Fibroblast of the aortic adventitia (primary cell): ENCODE measurements around the gene IQSEC1. TPM values are rescaled to one million over a fixed set of nuclear protein-coding genes. Genes with fewer than 3 reads are reported as not detected.

Experiments
- DNase-seq: peaks from one replicate; pipeline ENCODE4 v3.0.0-alpha.2; 2010; ENCODE audit warnings: low read depth
- H3K4me3 ChIP-seq: 2 replicates; pipeline ENCODE4 v1.5.1; 2011; ENCODE audit warnings: low read depth, mild to moderate bottlenecking, control low read depth, low read length, moderate library complexity
- total RNA-seq: library from RNA; depleted of rRNA; stranded (reverse); fragments of >200 nt; gene quantifications from 2 replicates; pipeline ENCODE4 v1.2.3, GENCODE V29; 2012; ENCODE audit warnings: low replicate concordance
- TF ChIP-seq, protein P1 (sequence below): IDR thresholded peaks from 2 replicates; pipeline ENCODE4 v1.5.1; 2011; ENCODE audit warnings: mild to moderate bottlenecking, low read length, control low read depth, inconsistent platforms; ENCODE audit not compliant: insufficient read depth

IQSEC1 gene
- total RNA-seq, 1 donor = 15.9 TPM

- no peak overlapping the region for H3K4me3 ChIP-seq
- no peak for DNase-seq
- TF ChIP-seq, protein P1, sequence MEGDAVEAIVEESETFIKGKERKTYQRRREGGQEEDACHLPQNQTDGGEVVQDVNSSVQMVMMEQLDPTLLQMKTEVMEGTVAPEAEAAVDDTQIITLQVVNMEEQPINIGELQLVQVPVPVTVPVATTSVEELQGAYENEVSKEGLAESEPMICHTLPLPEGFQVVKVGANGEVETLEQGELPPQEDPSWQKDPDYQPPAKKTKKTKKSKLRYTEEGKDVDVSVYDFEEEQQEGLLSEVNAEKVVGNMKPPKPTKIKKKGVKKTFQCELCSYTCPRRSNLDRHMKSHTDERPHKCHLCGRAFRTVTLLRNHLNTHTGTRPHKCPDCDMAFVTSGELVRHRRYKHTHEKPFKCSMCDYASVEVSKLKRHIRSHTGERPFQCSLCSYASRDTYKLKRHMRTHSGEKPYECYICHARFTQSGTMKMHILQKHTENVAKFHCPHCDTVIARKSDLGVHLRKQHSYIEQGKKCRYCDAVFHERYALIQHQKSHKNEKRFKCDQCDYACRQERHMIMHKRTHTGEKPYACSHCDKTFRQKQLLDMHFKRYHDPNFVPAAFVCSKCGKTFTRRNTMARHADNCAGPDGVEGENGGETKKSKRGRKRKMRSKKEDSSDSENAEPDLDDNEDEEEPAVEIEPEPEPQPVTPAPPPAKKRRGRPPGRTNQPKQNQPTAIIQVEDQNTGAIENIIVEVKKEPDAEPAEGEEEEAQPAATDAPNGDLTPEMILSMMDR = no peak
Measured at GRCh38 chr3:13112521-13113345, 39.5 kb upstream of the IQSEC1 start.

GRCh38 chr3:13111873-13112520, 38.8 kb upstream of the IQSEC1 start:
- no peak for DNase-seq
- H3K4me3 ChIP-seq = no peak overlapping the region
- TF ChIP-seq, protein P1 = no peak

DNA sequence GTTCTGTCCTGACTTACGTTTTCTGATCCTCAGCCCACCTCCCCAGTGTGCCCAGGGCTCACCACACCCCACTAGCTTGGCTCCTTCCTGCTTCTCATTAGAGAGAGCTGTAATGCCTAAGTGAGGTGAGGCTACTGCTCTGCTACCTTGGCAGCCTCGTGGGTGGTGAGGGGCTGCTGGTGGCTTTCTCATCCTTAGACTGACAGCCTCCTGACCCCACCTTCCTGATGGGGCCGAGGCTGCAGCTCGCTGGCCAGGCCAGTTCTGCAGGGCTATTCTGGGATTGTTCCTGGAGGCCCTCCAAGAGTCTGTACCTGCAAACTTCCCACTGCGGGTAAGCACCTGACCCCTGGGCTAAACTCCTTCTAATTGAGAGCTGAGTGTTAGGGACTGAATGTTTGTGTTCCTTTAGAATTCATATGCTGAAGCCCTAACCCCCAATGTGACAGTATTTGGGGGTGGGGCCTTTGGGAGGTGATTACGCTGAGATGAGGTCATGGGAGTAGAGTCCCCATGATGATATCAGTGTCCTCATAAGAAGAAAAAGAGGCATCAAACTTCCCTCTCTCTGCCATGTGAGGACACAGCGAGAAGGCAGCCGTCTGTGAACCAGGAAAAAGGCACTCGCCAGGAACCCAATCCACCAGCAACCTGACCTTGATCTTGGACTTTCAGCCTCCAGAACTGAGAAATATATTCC, 38.1 kb upstream of the IQSEC1 start:
- H3K4me3 ChIP-seq = no peak overlapping the region
- TF ChIP-seq, protein P1 = no peak
- DNase-seq = no peak

DNA sequence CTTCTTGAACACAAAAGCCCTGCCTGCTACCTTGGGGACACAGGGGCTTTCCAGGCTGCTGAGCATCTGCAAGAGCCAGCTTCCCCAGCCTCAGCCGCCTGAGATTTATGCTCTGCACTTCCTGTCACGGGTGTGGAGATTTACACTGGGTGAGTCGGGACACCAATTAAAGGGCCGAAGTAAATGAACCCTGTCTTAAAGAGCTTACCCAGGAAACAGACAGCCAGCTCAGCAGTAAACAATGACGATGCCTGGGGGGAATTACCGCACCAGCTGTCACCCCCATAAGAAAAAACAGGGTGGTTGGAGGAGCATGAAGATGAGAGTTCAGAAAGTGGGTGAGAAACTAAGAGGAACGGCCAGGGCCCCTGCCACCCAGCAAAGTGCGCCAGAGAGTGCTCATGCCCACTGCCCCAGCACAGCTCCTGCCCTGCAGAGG, 37.5 kb upstream of the IQSEC1 start:
- H3K4me3 ChIP-seq = no peak overlapping the region
- DNase-seq = no peak
- TF ChIP-seq, protein P1 = no peak

- TF ChIP-seq, protein P1 = no peak
- no peak overlapping the region for H3K4me3 ChIP-seq
- no peak for DNase-seq
Measured at GRCh38 chr3:13109516-13109915, 36.3 kb upstream of the IQSEC1 start.

- TF ChIP-seq, protein P1 = no peak
- H3K4me3 ChIP-seq = no peak overlapping the region
- no peak for DNase-seq
Measured at GRCh38 chr3:13108861-13109260, 35.6 kb upstream of the IQSEC1 start.
